HepG2 (cell line): ENCODE data around the gene ST6GALNAC2. TPM values are rescaled to one million over a fixed set of nuclear protein-coding genes. Genes with fewer than 3 reads are reported as not detected.

Experiments
- ARNT ChIP-seq: fragments of 450-650 bp; IDR thresholded peaks from 2 replicates; pipeline ENCODE4 v1.6.1; 2017
- CCAR2 ChIP-seq: fragments of 200-400 bp; formaldehyde crosslinking; optimal IDR thresholded peaks from 2 replicates; pipeline ENCODE3; 2018; ENCODE audit warnings: low read depth, mild to moderate bottlenecking, low read length, moderate library complexity
- CEBPG ChIP-seq: IDR thresholded peaks from 2 replicates; pipeline ENCODE4 v1.6.1; 2016
- FOXC1 ChIP-seq: sonication (generic); formaldehyde crosslinking; IDR thresholded peaks from 2 replicates; pipeline ENCODE4 v1.8.0; 2022; ENCODE audit warnings: mild to moderate bottlenecking, missing genetic modification reagents, borderline replicate concordance
- GATA4 ChIP-seq: sonication (generic); IDR thresholded peaks from 2 replicates; pipeline ENCODE4 v1.6.1; 2016; ENCODE audit warnings: antibody characterized with exemption, low read depth, borderline replicate concordance
- HDAC2 ChIP-seq: sonication (generic); formaldehyde crosslinking; IDR thresholded peaks from 2 replicates; pipeline ENCODE4 v1.4.0; 2020; ENCODE audit warnings: missing genetic modification reagents
- MXI1 ChIP-seq: IDR thresholded peaks from 3 replicates; pipeline ENCODE4 v1.6.1; 2012; ENCODE audit warnings: low read depth, low read length, inconsistent platforms, borderline replicate concordance
- SRSF9 ChIP-seq: fragments of 200-400 bp; formaldehyde crosslinking; IDR thresholded peaks from 2 replicates; pipeline ENCODE4 v1.6.1; 2018; ENCODE audit warnings: borderline replicate concordance, mild to moderate bottlenecking, low read depth, low read length; ENCODE audit not compliant: insufficient read depth, poor library complexity, severe bottlenecking
- ZNF563 ChIP-seq: sonication (generic); formaldehyde crosslinking; IDR thresholded peaks from 2 replicates; pipeline ENCODE4 v1.8.0; 2022; ENCODE audit warnings: mild to moderate bottlenecking, moderate library complexity, missing genetic modification reagents
- ZNF737 ChIP-seq: sonication (generic); formaldehyde crosslinking; IDR thresholded peaks from 2 replicates; pipeline ENCODE4 v1.5.0; 2020; ENCODE audit warnings: missing genetic modification reagents, mild to moderate bottlenecking, borderline replicate concordance
- polyA plus RNA-seq, 8 experiments: library from polyadenylated mRNA; depleted of rRNA in 3 of 8; stranded (reverse) in 7 of 8; unstranded in 1 of 8; fragments of >200 nt; fragmentation: Illumina TruSeq in 4 of 8; extraction: Trizol in 4 of 8; gene quantifications; 2 replicates each; pipeline versions ENCODE4 v1.2.1 to v1.2.3, GENCODE V29; 2011 to 2016; ENCODE audit warnings: low read depth in 4 of 8, missing spikeins in 1 of 8, mixed read lengths in 1 of 8; ENCODE audit not compliant: insufficient read depth in 1 of 8
- total RNA-seq, 5 experiments: library from RNA; depleted of rRNA; stranded (reverse); fragments of >200 nt; fragmentation: Illumina TruSeq; extraction: Trizol; gene quantifications; 2 replicates each; pipeline ENCODE4 v1.2.3, GENCODE V29; 2016; ENCODE audit warnings: low read depth in 1 of 5
- TF ChIP-seq, protein P1 (sequence below): sonication (generic); formaldehyde crosslinking; IDR thresholded peaks from 2 replicates; pipeline ENCODE4 v1.8.0; 2022; ENCODE audit warnings: mild to moderate bottlenecking, missing genetic modification reagents; ENCODE audit not compliant: insufficient replicate concordance
- TF ChIP-seq, protein P2 (sequence below): sonication (generic); formaldehyde crosslinking; IDR thresholded peaks from 2 replicates; pipeline ENCODE4 v1.4.0; 2020; ENCODE audit warnings: low read depth, mild to moderate bottlenecking, missing genetic modification reagents
- TF ChIP-seq, protein P3 (sequence below), 2 experiments: IDR thresholded peaks; 2 replicates each; pipeline ENCODE4 v1.6.1; 2011 to 2012; ENCODE audit warnings: low read length in 2 of 2, borderline replicate concordance in 1 of 2, low read depth in 1 of 2, mild to moderate bottlenecking in 1 of 2, moderate library complexity in 1 of 2
- TF ChIP-seq, protein P4 (sequence below): sonication (generic); formaldehyde crosslinking; IDR thresholded peaks from 2 replicates; pipeline ENCODE4 v1.4.0; 2020; ENCODE audit warnings: missing genetic modification reagents
- TF ChIP-seq, protein P5 (sequence below): conservative IDR thresholded peaks from 2 replicates; pipeline ENCODE4 v1.6.1; 2018; ENCODE audit warnings: missing genetic modification reagents

Gene ST6GALNAC2
- total and polyA plus RNA-seq, 2 of the 13 experiments (the other 11 are each of a cell fraction or from before 2014, with no cell fraction given): 0.12 to 0.49 TPM

DNA sequence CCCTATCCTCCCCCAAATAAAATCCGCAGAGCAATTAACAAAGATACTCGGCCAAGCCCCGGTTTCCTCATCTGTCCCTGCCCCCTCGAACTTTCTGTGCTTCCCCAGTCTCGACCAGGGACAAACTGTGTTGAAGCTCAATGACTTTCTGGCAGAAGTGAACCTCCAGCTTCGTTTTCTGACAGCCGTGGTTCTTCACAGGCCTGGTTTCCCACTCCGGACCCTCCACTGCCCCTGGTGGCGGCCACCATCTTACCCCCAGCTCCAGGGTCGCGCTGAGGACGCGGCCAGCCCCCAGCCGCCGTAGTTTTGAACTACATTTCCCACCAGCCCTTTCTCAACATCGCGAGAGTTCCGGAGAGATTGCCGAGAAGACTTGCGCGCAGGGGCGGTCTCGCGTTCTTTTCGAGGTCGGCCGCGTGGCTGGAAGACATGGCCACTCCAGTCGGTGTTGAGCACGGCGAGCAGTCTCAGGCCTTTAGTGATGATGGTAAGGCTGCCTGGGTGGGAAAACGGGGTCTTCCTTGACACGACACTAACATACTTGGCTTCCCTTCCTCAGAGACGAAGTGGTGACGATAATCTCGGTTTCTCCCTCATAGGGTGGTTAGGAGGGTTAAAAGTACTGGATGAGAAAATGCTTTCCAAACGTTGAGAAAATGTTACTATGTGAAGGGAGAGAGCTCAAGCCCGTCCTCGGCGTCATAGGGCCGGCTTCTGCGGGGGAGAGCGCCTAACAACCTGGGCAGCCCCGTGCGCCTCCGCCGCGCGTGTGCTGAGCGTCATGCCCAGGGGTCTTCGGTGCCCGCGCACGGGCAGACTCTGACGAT lies 28.1 kb downstream of the ST6GALNAC2 start (continued):
- TF ChIP-seq, protein P1, sequence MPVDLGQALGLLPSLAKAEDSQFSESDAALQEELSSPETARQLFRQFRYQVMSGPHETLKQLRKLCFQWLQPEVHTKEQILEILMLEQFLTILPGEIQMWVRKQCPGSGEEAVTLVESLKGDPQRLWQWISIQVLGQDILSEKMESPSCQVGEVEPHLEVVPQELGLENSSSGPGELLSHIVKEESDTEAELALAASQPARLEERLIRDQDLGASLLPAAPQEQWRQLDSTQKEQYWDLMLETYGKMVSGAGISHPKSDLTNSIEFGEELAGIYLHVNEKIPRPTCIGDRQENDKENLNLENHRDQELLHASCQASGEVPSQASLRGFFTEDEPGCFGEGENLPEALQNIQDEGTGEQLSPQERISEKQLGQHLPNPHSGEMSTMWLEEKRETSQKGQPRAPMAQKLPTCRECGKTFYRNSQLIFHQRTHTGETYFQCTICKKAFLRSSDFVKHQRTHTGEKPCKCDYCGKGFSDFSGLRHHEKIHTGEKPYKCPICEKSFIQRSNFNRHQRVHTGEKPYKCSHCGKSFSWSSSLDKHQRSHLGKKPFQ (CRISPR knock-in tag): no peak
- TF ChIP-seq ARNT (no peak), CEBPG (CRISPR knock-in tag) (peak; percentile 64; the same call in 1 of the 2 replicates), CCAR2 (no peak), ZNF737 (CRISPR knock-in tag) (no peak), SRSF9 (no peak), HDAC2 (CRISPR knock-in tag) (peak; percentile 60), GATA4 (peak; percentile 90), ZNF563 (CRISPR knock-in tag) (peak; percentile 65; the same call in 1 of the 2 replicates), FOXC1 (CRISPR knock-in tag) (peak; percentile 84; the same call in 1 of the 2 replicates), MXI1 (peak; percentile 99)
- TF ChIP-seq, protein P2, sequence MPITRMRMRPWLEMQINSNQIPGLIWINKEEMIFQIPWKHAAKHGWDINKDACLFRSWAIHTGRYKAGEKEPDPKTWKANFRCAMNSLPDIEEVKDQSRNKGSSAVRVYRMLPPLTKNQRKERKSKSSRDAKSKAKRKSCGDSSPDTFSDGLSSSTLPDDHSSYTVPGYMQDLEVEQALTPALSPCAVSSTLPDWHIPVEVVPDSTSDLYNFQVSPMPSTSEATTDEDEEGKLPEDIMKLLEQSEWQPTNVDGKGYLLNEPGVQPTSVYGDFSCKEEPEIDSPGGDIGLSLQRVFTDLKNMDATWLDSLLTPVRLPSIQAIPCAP (CRISPR knock-in tag): no peak
- TF ChIP-seq, protein P3, sequence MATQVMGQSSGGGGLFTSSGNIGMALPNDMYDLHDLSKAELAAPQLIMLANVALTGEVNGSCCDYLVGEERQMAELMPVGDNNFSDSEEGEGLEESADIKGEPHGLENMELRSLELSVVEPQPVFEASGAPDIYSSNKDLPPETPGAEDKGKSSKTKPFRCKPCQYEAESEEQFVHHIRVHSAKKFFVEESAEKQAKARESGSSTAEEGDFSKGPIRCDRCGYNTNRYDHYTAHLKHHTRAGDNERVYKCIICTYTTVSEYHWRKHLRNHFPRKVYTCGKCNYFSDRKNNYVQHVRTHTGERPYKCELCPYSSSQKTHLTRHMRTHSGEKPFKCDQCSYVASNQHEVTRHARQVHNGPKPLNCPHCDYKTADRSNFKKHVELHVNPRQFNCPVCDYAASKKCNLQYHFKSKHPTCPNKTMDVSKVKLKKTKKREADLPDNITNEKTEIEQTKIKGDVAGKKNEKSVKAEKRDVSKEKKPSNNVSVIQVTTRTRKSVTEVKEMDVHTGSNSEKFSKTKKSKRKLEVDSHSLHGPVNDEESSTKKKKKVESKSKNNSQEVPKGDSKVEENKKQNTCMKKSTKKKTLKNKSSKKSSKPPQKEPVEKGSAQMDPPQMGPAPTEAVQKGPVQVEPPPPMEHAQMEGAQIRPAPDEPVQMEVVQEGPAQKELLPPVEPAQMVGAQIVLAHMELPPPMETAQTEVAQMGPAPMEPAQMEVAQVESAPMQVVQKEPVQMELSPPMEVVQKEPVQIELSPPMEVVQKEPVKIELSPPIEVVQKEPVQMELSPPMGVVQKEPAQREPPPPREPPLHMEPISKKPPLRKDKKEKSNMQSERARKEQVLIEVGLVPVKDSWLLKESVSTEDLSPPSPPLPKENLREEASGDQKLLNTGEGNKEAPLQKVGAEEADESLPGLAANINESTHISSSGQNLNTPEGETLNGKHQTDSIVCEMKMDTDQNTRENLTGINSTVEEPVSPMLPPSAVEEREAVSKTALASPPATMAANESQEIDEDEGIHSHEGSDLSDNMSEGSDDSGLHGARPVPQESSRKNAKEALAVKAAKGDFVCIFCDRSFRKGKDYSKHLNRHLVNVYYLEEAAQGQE (IDR thresholded peaks at IDR 0.05; ENCODE audit: borderline replicate concordance in 1 of 2, low read depth in 1 of 2, low read length in 2 of 2): peak in 1 of 2 experiments; percentile 48; a peak in 2 of 4 replicates
- TF ChIP-seq, protein P4, sequence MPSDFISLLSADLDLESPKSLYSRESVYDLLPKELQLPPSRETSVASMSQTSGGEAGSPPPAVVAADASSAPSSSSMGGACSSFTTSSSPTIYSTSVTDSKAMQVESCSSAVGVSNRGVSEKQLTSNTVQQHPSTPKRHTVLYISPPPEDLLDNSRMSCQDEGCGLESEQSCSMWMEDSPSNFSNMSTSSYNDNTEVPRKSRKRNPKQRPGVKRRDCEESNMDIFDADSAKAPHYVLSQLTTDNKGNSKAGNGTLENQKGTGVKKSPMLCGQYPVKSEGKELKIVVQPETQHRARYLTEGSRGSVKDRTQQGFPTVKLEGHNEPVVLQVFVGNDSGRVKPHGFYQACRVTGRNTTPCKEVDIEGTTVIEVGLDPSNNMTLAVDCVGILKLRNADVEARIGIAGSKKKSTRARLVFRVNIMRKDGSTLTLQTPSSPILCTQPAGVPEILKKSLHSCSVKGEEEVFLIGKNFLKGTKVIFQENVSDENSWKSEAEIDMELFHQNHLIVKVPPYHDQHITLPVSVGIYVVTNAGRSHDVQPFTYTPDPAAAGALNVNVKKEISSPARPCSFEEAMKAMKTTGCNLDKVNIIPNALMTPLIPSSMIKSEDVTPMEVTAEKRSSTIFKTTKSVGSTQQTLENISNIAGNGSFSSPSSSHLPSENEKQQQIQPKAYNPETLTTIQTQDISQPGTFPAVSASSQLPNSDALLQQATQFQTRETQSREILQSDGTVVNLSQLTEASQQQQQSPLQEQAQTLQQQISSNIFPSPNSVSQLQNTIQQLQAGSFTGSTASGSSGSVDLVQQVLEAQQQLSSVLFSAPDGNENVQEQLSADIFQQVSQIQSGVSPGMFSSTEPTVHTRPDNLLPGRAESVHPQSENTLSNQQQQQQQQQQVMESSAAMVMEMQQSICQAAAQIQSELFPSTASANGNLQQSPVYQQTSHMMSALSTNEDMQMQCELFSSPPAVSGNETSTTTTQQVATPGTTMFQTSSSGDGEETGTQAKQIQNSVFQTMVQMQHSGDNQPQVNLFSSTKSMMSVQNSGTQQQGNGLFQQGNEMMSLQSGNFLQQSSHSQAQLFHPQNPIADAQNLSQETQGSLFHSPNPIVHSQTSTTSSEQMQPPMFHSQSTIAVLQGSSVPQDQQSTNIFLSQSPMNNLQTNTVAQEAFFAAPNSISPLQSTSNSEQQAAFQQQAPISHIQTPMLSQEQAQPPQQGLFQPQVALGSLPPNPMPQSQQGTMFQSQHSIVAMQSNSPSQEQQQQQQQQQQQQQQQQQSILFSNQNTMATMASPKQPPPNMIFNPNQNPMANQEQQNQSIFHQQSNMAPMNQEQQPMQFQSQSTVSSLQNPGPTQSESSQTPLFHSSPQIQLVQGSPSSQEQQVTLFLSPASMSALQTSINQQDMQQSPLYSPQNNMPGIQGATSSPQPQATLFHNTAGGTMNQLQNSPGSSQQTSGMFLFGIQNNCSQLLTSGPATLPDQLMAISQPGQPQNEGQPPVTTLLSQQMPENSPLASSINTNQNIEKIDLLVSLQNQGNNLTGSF (CRISPR knock-in tag): no peak; the same call in 1 of the 2 replicates
- TF ChIP-seq, protein P5, sequence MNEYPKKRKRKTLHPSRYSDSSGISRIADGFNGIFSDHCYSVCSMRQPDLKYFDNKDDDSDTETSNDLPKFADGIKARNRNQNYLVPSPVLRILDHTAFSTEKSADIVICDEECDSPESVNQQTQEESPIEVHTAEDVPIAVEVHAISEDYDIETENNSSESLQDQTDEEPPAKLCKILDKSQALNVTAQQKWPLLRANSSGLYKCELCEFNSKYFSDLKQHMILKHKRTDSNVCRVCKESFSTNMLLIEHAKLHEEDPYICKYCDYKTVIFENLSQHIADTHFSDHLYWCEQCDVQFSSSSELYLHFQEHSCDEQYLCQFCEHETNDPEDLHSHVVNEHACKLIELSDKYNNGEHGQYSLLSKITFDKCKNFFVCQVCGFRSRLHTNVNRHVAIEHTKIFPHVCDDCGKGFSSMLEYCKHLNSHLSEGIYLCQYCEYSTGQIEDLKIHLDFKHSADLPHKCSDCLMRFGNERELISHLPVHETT (CRISPR knock-in tag): no peak; the same call in 1 of the 2 replicates
